ENCODE results near the gene CARNS1. TPM values are rescaled to one million over a fixed set of nuclear protein-coding genes. Genes with fewer than 3 reads are reported as not detected.

The CARNS1 gene
- total and polyA plus RNA-seq, 10 of the 15 experiments (the other 5 are each of a cell fraction or from before 2014, with no cell fraction given) = 0.02 to 0.14 (median 0.10) TPM; not detected in 3

DNA sequence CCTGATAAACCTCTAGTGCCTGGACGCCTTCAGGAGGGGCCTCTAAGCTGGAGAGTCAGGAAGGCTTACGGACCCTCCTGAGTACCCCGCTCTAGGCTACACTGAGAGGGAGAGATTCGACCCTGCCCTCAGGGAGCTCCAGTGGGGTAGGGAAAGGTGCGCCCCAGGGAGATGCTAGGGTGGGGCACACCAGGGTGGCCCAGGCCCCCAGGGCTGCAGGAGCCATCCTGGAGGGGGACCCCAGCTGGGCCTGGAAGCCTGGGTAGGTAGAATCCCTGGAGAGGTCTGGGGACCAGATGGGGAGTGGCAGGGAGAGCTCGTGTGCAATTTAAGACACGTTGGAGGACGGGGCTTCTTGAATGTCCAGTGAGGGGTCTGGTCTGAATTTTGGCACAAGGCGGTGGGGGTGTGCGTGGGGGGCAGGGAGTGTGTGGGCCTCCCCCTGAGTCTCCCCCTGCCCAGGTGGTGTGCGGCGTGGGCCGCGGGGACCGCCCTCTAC lies 4.7 kb downstream of the CARNS1 start:
- Histone ChIP-seq H3K4me3 (peak overlapping the region; percentile 71), H3K9ac (ENCODE audit: control insufficient read depth, insufficient read depth, low read length) (peak overlapping the region; percentile 21; the same call in 1 of the 2 replicates), H3K79me2 (ENCODE audit: control insufficient read depth, insufficient read depth, low read length) (no peaks in the 10 kb centered on the region), H3K27ac (ENCODE audit: control insufficient read depth, insufficient read depth) (no peak overlapping the region), H3K4me1 (ENCODE audit: control insufficient read depth, insufficient read depth, low read length) (peaks cover 2% of the 10 kb centered on the region; the same call in 1 of the 2 replicates), H4K20me1 (ENCODE audit: control insufficient read depth, insufficient read depth) (no peaks in the 10 kb centered on the region), H3K9me3 (replicated peaks; ENCODE audit: control insufficient read depth, insufficient read depth, low read length) (no peaks in the 10 kb centered on the region), H3K27me3 (replicated peaks in 1 of 2; ENCODE audit: control insufficient read depth in 2 of 2, insufficient read depth in 2 of 2, low read length in 1 of 2) (peaks cover 0 to 4% of the 10 kb centered on the region in 2 experiments; a peak in 3 of 4 replicates), H2AFZ (ENCODE audit: control insufficient read depth, low read depth, low read length) (no peak overlapping the region; the same call in 1 of the 2 replicates), H3K36me3 (ENCODE audit: control insufficient read depth in 2 of 2, insufficient read depth in 2 of 2, low read length in 1 of 2) (no peaks in the 10 kb centered on the region), H3K4me2 (ENCODE audit: control insufficient read depth, insufficient read depth) (peak overlapping the region; percentile 91)
- BruUV-seq (replicated peaks) = no TSS peak
- CTCF ChIA-PET = interaction anchor here (1.0 to 1.6 kb wide), 4 partner anchors 13 to 49 kb away, joined by 4 to 5 read pairs (median 4); partner anchors contain the start of genes PTPRCAP and TMEM134
- SMC1A ChIA-PET (ENCODE audit: uncharacterized antibody, unreplicated experiment) = interaction anchor here (0.9 to 1.5 kb wide), 6 partner anchors 8 to 69 kb away, joined by 3 to 7 read pairs (median 3); partner anchors contain the start of gene TBC1D10C
- RAD21 ChIA-PET (ENCODE audit: unreplicated experiment) = interaction anchor here (0.9 to 2.4 kb wide), 7 partner anchors 15 to 66 kb away, joined by 3 to 8 read pairs (median 4); partner anchors contain the start of genes POLD4, PPP1CA and RAD9A
- DNase-seq (ENCODE audit: low read depth, low spot score) (no peak), FAIRE-seq (no peak), ATAC-seq (no peak)
- in situ Hi-C loops (cut with MboI) (no loop called here), intact Hi-C loops (cut with micrococcal nuclease; ENCODE audit: unreplicated experiment) (no loop called here)
- TF ChIP-seq NR2F1 (conservative IDR thresholded peaks at IDR 0.05) (no peak), TCF3 (IDR thresholded peaks at IDR 0.05; ENCODE audit: borderline replicate concordance, insufficient read depth, low read depth, low read length) (0 out of 2 replicates have a peak, but pooled peaks have one; percentile 18), RUNX3 (IDR thresholded peaks at IDR 0.05; ENCODE audit: low read length) (peak; percentile 6; the same call in 1 of the 2 replicates)
- TF ChIP-seq, protein P1, sequence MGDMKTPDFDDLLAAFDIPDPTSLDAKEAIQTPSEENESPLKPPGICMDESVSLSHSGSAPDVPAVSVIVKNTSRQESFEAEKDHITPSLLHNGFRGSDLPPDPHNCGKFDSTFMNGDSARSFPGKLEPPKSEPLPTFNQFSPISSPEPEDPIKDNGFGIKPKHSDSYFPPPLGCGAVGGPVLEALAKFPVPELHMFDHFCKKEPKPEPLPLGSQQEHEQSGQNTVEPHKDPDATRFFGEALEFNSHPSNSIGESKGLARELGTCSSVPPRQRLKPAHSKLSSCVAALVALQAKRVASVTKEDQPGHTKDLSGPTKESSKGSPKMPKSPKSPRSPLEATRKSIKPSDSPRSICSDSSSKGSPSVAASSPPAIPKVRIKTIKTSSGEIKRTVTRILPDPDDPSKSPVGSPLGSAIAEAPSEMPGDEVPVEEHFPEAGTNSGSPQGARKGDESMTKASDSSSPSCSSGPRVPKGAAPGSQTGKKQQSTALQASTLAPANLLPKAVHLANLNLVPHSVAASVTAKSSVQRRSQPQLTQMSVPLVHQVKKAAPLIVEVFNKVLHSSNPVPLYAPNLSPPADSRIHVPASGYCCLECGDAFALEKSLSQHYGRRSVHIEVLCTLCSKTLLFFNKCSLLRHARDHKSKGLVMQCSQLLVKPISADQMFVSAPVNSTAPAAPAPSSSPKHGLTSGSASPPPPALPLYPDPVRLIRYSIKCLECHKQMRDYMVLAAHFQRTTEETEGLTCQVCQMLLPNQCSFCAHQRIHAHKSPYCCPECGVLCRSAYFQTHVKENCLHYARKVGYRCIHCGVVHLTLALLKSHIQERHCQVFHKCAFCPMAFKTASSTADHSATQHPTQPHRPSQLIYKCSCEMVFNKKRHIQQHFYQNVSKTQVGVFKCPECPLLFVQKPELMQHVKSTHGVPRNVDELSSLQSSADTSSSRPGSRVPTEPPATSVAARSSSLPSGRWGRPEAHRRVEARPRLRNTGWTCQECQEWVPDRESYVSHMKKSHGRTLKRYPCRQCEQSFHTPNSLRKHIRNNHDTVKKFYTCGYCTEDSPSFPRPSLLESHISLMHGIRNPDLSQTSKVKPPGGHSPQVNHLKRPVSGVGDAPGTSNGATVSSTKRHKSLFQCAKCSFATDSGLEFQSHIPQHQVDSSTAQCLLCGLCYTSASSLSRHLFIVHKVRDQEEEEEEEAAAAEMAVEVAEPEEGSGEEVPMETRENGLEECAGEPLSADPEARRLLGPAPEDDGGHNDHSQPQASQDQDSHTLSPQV (IDR thresholded peaks at IDR 0.05) = no peak
- POLR2A ChIA-PET = interaction anchor here (0.5 to 3.9 kb wide), 11 partner anchors 12 to 676 kb away, joined by 3 to 28 read pairs (median 6); partner anchors contain the start of genes PPP1CA, PTPRCAP and TBC1D10C
- 33% methylated on average over 15 of the region's 15 CpGs for WGBS (ENCODE audit: insufficient coverage, insufficient replicate concordance, low lambda C conversion rate, missing lambda C conversion rate)
